Cardiac muscle cell (in vitro differentiated cells and primary cell): ENCODE measurements around the gene PCGF5. TPM values are rescaled to one million over a fixed set of nuclear protein-coding genes. Genes with fewer than 3 reads are reported as not detected.
A peak's percentile ranks its signal among the peaks of the same experiment; 100 is the strongest.

Experiments used
- DNase-seq, 2 donors: peaks; one replicate each; pipeline versions ENCODE4 v3.0.0 to v3.0.0-alpha.2; 2010 to 2017; ENCODE audit warnings: low read depth in 1 of 2, low spot score in 1 of 2
- H3K27ac ChIP-seq: fragments of 200-600 bp; sonication (generic); 2 replicates; pipeline ENCODE4 v1.5.1; 2016
- H3K27me3 ChIP-seq: fragments of 200-600 bp; sonication (generic); 2 replicates; pipeline ENCODE4 v1.6.0; 2016; ENCODE audit warnings: control low read depth
- H3K36me3 ChIP-seq: fragments of 200-600 bp; sonication (generic); 2 replicates; pipeline ENCODE4 v1.5.1; 2016; ENCODE audit warnings: control low read depth
- H3K4me1 ChIP-seq: fragments of 200-600 bp; sonication (generic); 2 replicates; pipeline ENCODE4 v1.8.1; 2017; ENCODE audit warnings: low read depth, mild to moderate bottlenecking, mixed run types
- H3K4me3 ChIP-seq: fragments of 200-600 bp; sonication (generic); 2 replicates; pipeline ENCODE4 v1.5.1; 2016; ENCODE audit warnings: mild to moderate bottlenecking
- H3K9me3 ChIP-seq: fragments of 200-600 bp; sonication (generic); 2 replicates; pipeline ENCODE4 v1.5.1; 2017; ENCODE audit warnings: low read depth, mild to moderate bottlenecking, control low read depth
- CTCF ChIP-seq: IDR thresholded peaks from 2 replicates; pipeline ENCODE4 v1.5.1; 2012; ENCODE audit warnings: low read depth, mild to moderate bottlenecking, low read length
- polyA plus RNA-seq: library from polyadenylated mRNA; unstranded; fragments of >200 nt; fragmentation: Nextera tagmentation; extraction: Ambion mirVana; gene quantifications from 2 replicates; pipeline ENCODE4 v1.2.1, GENCODE V29; 2016
- total RNA-seq: library from RNA; depleted of rRNA; stranded (reverse); fragments of >200 nt; gene quantifications from 2 replicates; pipeline ENCODE4 v1.2.3, GENCODE V29; 2016

The PCGF5 gene
- total and polyA plus RNA-seq, 2 experiments from 2014 or later, result 13.8 to 39.3 TPM

GRCh38 chr10:91196268-91197048, 24.0 kb upstream of the PCGF5 start:
- H3K9me3 ChIP-seq, result no peaks in the 10 kb centered on the region
- TF ChIP-seq CTCF, result no peak
- H3K27ac ChIP-seq, result no peak overlapping the region
- H3K27me3 ChIP-seq, result no peaks in the 10 kb centered on the region
- no peaks in the 10 kb centered on the region for H3K36me3 ChIP-seq
- no peak overlapping the region for H3K4me3 ChIP-seq
- no peak for DNase-seq
- H3K4me1 ChIP-seq, result peaks cover 10% of the 10 kb centered on the region

DNA sequence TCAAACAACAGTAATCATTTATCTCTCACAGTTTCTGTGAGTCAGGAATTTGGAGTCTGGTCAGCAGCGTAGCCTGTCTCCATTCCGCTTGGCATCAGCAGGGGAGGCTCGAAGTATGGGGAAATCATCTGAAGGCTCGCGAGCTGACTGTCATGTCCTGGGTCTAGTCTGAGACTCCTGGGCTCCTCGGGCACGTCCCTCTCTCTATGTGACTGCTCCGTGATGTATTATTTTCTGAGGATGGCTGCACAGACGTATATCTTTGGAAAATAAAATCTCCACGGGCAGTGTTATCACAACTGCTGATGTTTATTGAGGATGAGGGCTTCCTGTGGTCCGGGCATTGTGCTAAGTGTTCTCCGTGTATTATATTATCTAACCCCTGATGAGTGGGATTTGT, 23.3 kb upstream of the PCGF5 start:
- Histone ChIP-seq H3K27ac (no peak overlapping the region), H3K36me3 (no peaks in the 10 kb centered on the region), H3K9me3 (no peaks in the 10 kb centered on the region), H3K27me3 (no peaks in the 10 kb centered on the region), H3K4me3 (no peak overlapping the region), H3K4me1 (peaks cover 11% of the 10 kb centered on the region)
- DNase-seq, result peak in 1 of 2 donors; percentile 80
- no peak for TF ChIP-seq CTCF

DNA sequence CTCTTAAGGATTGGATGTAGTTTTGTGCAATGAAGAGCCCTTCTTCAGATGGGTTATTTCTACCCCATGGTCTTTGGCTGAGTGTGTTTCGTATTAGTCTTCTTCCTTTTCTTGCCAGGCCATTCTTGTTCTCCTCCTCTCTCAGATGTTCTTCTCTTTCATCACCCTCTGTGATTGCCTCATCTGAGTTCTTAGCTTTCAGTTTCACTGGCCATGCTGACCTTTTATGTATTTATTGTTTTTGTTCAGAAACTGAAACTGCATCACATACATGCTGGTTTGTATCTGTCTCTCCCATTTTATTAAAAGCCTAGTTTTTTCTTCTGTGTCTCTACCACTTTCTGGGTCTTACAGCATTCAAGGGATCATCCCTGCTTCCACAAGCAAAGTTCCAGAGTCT, 21.7 kb upstream of the PCGF5 start:
- H3K27ac ChIP-seq, result no peak overlapping the region

DNA sequence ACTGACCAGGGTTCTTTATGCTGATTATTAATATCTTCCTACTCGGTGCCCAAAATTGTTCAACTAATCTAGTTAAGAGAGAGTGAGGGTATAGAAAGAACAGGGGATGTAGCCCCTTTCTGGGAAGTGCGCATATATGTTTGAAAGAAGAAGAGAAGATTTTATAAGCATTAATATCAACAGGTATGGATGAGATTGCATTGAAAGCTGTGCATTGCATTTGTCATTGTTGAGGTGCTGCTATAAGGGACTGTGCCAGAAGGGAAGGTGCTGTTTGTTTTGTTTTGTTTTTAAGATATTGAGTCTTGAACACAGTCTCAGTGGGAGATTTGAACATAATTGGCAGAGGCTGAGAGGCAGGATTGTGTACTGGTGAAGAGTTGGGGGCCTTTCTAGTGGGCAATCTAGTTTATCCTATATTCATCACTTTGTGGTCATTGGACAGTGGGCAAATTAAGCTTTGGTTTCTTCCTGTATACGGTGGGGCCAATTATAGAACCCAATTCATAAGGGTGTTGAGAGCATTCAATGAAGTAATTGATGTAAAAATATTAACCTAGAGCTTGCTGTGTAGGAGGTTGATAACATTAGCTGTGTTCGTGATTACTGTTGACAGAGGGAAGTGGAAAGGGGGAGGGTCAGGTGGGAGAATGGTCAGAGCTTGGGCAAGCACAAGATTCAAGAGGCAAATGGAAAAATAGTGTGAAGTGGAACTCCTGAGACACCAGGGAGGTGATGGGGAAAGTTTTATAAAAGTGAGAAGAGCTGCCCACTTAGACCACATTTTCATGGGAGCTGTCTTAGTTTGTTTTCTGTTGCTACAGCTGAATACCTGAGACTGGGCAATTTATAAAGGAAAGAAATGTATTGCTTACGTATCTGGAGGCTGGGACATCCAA, 19.9 kb upstream of the PCGF5 start:
- H3K4me3 ChIP-seq, result no peak overlapping the region
- H3K27me3 ChIP-seq, result no peaks in the 10 kb centered on the region
- peaks cover 11% of the 10 kb centered on the region for H3K4me1 ChIP-seq
- no peak overlapping the region for H3K27ac ChIP-seq
- H3K9me3 ChIP-seq, result no peaks in the 10 kb centered on the region
- no peak for TF ChIP-seq CTCF
- no peaks in the 10 kb centered on the region for H3K36me3 ChIP-seq
- peak in 1 of 2 donors; percentile 63 for DNase-seq

More for the DNA sequence above, 21.7 kb upstream of the PCGF5 start:
- TF ChIP-seq CTCF, result no peak
- peaks cover 11% of the 10 kb centered on the region for H3K4me1 ChIP-seq
- no peaks in the 10 kb centered on the region for H3K36me3 ChIP-seq
- DNase-seq, result peak in 1 of 2 donors; percentile 88
- H3K4me3 ChIP-seq, result no peak overlapping the region
- no peaks in the 10 kb centered on the region for H3K27me3 ChIP-seq
- no peaks in the 10 kb centered on the region for H3K9me3 ChIP-seq

DNA sequence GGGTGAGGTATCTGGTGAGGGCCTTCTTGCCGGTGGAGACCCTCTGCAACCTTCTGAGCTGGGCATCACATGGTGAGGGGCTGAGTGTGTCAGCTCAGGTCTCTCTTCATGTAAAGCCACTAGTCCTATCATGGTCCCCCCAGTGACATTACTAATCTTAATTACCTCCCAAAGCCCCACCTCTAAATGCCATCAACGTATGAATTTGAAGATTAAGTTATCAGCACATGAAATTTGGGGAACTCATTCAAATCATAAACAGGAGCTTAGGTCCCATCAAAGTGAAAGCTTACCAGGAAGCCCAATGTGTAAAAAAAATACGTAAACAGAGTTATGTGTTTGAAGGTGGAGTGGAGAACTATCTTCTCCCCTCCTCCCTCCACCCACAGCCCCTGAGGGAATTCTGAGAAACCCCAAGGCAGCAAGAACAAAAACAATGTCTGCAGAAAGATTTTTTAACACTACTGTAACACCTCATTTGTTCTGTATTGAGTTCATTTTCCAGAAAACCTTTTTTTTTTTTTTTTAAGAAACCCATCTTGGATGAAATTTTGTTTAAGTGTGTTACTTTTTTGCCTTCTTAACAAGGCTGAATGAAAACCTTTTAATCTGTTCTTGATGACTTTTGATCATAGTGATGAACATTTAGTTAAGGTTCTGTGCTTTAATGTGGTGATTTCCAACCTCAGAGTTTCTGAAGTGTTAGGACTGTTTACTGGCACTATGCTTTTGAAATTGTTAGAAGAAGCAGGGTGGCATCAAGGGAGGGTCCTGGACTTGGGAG, 19.1 kb upstream of the PCGF5 start:
- Histone ChIP-seq H3K36me3 (no peaks in the 10 kb centered on the region), H3K9me3 (no peaks in the 10 kb centered on the region), H3K27me3 (no peaks in the 10 kb centered on the region), H3K4me1 (peaks cover 11% of the 10 kb centered on the region), H3K4me3 (no peak overlapping the region), H3K27ac (no peak overlapping the region)
- peak in 1 of 2 donors; percentile 14 for DNase-seq
- TF ChIP-seq CTCF, result no peak
